NK-92 (cell line): ENCODE measurements around the gene ZNF740.

Experiments used
- DNase-seq: peaks from one replicate; lab custom pipeline; 2025; ENCODE audit not compliant: unreplicated experiment; lab: John Stamatoyannopoulos, UW

Gene ZNF740

DNA sequence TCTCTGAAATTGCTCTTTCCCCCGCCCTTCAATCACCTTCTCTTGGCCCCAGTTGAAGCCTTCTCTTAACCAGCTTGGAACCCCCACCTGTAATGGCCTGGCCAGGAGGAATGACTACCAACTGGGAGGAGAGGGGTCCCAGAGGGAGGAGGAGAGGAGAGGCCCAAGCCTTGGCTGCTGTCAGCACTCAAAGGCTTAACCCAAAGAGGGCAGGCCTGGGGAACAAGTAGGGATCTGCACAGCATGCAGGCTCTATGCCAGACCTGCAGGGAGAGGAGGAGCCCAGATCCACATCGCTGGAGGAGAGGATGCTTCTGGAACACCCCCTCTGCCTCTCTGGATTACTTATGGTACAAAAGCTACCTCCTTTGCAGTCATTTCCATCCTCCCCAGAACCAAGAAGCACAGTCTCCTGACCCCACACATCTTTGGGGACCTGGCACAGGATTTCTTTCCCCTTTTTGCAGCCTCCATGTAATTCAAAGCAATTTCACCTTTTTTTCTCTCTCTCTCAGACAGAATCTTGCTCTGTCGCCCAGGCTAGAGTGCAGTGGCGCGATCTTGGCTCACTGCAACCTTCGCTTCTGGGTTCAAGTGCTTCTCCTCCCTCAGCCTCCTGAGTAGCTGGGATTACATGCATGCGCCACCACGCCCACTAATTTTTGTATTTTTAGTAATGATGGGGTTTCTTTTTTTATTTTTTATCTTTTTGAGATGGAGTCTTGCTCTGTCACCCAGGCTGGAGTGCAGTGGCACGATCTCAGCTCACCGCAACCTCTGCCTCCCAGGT lies 45.3 kb downstream of the ZNF740 start:
- no peak for DNase-seq

DNA sequence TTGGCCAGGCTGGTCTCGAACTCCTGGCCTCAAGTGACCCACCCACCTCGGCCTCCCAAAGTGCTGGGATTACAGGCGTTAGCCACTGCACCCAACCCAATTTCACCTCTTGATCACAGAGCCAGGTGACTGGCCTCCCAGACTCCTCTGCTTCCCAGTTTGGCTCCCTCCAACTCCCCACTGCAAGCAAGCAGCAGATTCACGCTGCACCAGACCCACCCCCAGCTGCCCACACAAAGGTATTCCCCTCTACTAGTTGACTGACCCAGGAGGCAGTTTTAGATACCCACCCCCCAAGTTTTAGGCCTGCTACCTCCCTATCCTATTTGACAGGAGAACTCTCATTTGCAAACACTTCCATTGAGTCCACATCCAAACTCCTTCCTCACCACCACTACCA lies 46.3 kb downstream of the ZNF740 start:
- DNase-seq: no peak

DNA sequence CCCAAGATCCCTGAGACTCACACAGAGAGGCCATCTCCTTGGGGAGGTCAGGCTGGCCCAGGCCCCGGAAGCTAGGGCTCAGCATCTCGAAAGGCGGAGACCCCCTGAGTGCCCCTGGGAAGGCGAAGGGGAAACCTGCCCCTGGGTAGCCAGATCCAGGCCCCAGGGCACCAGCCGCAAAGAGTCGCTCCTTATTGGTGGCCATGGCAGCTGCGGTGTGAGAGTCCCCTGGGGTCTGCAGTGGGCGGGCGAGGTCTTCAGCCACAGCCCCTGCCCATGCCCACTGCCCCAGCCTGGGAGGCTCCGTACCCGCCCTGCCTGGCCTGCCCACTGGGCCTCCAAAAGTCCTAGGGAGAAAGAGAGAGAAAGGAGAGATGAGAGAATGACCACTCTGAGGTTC lies 46.8 kb downstream of the ZNF740 start:
- no peak for DNase-seq

DNA sequence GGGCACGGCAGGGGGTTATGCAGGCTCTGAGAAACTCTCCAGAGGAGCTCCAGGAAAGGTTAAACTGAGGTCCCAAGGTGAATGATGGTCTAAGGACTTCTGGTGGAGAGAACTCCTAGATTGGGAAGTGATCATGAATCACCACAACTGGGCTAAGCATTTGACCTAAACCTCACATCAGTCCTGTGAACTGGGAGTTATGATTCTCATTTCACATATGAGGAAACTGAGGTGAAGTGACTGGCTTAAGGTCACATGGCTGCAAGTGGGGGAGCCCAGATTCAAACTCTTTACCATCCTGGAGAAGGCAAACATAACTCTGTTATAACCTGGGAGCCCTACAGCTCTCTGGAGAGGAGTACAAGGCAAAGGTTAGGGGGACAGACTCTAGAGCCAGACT lies 47.3 kb downstream of the ZNF740 start:
- DNase-seq: no peak

DNA sequence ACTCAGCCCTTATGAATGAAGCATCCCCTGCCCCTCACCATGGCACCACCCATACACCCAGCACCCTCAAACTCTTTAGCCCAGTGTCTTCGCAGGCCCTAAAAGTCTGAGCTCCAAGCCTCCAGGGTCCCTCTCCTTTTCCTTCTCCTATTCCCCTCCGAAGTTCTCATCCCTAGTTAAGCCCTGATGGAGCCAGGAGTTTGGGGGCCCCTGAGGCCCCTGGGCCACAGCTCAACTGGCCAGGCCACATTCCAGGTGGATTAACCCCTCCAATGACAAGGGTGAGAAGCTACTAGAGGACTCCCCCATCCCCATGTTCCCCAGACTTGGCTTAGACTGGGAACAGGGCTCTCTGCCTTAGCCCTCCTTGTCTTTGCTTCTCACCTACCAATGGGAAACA lies 48.9 kb downstream of the ZNF740 start:
- no peak for DNase-seq

DNA sequence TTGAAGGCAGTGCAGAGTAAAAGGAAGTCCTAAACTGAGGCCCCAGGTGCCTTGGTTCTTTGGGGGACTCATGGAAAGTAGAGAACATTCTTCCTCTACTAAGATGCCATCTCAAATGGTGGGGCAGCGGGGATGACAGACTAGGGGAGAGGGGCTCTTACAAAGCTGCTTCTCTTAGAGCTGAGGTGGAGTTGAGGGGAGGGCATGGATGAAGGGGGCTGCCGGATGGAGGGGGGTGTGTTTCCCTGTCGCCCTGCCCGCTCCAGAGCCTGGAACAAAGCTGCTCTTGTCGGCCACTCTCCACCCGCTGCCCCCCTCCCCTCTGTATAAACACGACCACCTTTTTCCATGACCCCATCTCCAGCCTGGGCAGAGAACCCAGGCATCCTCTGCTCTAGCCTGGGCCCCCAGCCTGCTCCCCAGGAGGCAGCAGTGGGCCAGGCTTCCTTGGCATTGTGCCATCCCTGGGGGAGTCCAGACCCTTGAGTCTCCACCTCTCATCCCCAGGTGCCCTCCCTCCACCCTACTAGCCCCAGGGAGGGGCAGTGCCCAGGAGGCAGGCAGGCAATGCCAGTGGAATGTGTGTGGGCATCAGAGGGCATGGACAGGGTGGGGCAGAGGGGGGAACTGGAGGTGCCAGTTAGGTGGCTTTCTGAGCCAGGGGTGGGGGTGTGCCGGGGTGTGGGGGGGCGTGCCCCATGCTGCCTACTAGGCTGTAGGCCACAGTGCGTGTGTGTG lies 49.8 kb downstream of the ZNF740 start:
- no peak for DNase-seq

DNA sequence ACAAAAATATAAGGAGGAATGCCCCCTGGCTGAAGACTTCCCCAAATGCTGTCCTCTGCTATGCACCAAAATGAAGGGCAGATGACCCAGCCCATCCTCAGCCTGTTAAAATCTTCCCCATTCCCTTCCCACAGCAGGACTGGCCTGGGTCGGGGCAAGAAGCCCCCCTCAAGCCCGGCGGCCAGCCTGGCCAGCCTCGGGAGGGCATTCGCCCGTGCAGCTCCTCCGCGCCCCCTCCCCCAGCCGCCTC lies 51.1 kb downstream of the ZNF740 start:
- no peak for DNase-seq

DNA sequence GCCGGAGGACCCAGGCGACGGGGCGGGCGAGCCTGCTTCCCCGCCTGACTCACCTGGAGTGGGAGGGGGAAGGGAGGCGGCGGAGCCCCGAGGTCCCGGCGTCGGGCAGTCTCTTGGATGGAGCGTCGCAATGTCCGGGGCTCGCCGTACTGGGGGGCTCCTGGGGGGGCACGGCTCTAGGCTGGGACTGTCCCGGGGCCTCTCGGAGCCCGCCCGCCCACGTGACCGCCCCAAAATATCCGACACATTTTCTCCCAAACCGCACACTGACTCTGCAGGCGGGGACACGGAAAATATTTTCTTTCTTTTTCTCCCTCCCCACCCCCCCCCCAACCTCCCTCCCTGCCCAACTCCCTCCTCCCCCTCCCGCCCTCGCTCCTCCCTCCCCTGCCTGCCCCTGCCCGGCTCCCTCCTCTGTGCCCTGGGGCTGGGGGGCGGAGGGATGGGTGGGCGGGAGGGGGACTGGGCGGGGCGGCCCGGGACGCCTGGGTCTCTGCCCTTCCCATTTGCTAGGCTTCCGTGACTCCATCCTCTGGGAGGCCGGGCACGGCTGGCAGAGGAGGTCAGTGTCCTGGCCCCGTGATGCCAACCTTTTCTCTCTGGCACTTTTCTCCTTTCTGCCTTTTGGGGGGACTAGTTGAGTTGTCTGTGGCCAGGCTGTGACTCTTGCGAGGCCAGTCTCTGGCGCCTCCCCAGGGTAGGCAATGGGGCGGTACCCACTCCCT lies 51.6 kb downstream of the ZNF740 start, which contains the start of gene RARG:
TSS of gene RARG (minus strand) at position 289 of the 725 bp plus-strand sequence. CDS start 4,664 bp downstream, outside the sequence.
- DNase-seq: no peak

DNA sequence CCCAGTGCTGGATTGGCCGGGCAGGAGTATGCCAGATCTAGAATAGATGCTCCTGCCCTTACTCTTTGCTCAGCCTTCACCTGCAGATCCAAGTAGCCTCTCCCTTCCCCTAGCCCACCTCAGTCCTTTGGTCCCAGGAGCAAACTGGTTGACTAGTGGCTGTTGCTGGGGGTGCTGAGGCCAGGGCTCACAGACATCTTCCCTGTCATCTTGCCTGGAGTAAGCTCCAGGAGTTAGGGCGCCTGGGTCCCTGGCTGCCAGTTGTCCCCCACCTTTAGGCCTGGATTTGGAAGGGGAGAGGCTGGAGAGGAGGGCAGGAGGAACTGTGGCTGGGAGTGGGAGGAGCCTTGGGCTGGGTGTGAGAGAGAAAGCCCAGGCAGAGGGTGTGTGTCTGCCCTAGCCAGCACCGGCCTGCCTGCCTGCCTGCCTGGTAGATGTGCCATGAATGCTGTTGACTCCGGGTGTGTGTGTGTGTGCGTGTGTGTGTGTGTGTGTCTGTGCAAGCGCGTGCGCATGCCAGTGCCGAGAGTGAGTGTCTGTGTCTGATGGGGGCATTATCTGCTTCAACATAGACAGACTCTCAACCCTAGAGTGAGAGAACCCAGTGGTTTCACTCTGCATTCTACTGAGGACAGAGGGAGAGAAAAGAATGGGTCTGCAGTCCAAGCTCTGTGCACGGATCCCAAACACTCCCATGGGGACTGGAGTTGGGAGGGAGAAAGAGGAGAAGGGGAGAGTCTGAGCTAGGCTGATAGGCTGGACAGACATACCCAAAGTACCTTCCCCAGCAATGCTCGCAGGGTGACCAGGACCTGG lies 52.3 kb downstream of the ZNF740 start:
- DNase-seq: no peak

DNA sequence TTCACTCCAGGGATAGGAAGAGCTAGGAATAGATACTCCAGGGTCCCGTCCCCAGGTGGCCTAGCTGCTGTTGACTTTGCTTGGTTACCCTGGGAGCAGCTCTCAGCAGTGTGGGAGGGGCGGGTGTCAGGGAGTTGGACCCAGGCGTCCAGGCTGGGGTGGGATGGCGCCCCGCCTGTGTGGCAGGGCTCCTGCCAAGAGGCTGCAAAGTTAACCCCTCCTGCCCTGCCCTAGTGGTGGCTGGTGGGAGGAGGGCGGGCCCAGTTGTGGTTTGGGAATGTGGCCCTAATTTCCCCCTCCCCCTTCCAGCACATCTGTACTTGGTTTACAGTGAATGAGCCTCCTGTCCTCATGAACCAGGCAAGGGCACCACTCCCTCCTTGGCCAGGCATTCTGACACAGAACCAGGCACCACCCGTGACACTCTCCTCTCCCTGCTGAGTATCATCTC lies 53.2 kb downstream of the ZNF740 start:
- DNase-seq: no peak

DNA sequence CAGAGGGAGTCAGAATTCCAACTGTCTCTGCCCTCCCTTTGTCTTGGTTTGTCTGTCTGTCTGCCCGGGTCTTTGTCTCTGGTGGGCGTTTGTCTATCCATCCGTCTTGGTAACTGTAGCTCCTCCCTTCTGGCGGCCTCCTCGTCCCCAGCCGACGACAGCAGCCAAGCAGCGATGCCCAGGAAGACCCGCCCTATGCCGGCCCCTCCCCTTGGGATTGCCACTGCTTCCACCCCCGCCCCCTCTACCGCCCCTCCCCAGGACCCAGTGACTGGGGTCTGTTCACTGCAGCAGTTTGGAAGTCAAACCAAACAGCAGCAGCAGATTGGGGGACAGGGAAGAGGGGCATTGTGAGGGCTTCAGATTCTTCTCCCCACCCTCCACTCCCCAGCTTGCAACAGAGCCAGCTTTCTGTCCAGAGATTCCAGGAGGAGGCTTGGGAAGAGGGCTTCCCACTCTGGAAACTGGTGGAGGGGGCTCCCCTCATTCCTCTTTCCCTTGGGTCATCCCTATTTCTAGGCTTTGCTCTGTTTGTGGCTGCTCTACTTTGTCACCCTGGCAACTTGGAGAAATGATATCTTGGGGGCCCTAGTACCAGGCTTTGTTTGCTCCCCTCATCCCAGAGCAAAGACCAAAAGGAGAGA lies 53.9 kb downstream of the ZNF740 start:
- DNase-seq: no peak

DNA sequence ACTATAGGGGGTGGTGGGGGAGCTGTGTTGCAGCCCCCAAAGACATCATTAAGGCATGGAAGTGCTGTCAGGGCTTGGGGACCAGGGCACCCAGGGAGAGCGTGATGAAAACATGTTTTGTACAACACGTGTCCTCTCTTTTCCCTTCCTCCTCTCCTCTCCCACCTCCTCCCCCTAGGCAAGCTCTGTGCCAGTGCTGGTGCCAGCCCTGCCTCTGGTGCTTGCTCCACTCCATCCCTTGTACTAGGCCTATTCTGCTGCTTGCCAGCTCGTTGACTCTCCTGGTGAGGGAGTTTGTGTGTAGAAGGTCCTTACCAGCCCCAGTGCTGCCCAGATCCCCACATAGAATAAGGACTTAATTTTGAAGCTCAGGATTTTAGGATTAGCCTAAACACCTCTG lies 54.6 kb downstream of the ZNF740 start:
- no peak for DNase-seq

DNA sequence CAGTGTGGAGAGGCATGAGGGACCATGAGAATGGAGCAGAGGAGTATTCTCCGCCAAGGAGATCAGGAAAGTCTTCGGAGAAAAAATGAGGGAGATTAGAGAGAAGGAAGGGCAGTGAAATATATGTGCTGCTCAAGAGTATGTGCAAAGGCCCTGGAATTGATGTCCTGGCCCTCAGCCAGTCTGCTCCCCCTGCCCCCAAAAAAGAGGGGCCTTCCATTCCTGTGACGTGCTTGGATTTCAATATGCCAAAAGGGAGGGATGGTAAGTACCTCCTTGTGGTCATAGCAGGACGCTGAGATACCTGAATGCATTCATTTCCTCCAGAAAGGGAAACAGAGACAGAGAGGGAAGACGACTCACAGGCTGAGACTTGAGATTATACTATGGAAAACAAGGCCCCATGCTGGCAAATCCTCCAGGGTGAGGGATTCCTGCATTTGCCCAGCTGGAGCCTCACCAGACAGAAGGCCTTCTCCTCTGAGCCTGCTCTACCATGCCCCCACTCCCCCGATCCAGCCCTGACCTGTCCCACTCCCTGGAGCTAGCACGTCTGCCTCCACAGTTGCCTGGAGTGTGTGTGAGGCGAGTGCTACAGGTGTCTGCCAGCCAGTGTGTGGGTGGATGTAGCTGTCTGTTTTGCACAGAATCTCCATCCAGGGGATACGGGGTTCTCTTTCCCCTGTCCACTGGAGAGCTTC lies 55.4 kb downstream of the ZNF740 start:
- DNase-seq: no peak

DNA sequence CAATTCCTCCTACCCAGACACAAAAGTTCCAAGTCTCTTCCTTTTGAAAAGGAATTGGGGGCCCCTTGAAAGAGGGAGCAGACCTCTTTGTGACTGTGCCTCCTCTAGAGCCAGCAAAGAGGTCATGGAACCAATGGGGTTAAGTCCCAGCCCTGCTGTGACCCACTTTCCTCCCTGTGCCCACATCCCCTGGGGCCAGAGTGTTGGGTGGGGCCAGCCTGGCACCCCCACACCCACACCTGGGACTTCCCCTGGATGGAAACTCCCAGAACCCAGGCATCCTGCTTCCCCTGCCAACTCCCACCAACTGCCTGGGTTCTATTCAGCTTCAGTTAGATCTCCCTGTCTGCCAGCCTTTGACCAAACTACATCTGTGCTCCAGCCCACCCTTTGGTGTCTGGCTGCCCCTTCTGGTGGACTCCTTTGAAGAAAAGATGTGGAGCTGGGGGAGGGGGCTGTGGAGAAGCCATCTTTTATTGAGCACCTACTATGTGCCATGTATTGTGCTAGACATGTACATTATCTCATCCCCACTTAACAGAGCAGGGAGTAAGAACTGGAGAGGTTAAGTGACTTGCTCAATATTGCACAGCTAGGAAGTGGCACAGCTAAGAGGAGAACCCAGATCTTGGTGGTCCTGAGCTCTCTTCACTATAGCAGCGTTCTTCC lies 56.1 kb downstream of the ZNF740 start:
- DNase-seq: no peak

DNA sequence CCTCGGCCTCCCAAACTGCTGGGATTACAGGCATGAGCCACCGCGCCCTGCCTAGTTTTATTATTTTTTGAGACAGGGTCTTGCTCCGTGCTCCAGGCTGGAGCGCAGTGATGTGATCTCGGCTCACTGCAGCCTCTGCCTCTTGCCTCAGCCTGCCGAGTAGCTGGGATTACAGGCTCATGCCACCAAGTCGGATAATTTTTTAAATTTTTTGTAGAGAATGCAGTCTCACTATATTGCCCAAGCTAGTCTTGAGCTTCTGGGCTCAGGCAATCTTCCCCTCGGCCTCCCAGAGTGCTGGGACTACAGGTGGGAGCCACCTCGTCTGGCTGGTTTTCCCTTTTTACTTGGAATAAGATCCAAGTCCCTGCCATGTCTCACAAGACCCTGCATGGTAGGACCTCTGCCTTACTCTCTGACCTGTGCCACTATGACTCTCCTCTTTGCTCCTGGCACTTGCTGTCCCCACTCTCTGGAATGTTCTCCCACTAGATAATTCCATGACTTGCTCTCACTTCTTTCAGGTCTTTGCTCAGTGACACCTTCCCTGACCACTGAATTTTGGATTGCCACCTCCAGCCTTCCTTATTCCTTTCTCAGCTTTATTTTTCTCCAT lies 59.2 kb downstream of the ZNF740 start:
- no peak for DNase-seq

DNA sequence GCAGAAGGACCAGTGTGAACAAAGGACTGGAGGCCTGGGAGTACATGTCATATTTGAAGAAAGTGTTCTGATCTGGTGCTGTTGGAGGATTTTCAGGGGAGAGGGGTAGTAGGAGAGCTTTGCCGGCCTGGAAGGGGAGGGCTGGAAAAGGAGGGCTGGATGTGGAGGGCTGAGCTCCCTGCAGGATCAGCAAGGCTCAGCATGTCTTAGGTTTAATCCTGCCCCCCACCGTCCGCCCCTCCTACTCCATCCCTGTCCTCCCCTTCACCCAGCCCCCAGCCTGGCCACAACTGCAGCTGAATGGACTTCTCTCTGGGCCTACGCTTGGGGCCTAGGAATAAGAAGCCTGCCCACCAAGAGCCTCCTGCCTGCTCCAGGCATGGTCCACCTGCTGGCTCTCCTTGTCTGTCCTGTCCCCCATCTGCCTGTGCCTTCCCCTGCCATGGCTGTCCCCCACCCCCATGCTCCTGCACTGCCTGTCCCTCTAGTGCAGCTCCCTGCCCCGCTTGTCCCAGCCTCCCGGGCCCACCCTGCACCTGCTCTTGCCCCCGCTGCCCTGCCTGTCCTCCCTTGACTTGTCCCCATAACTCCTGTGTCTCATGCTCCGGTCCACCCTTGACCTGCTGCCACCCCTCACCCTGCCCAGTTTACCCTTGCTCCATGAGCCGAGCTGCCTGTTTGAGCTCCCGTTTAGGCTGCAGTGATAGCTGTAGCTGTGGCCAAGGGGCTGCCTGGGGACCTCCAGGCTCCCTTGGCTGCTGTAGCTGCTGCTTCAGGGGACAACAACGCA lies 61.3 kb downstream of the ZNF740 start:
- no peak for DNase-seq

DNA sequence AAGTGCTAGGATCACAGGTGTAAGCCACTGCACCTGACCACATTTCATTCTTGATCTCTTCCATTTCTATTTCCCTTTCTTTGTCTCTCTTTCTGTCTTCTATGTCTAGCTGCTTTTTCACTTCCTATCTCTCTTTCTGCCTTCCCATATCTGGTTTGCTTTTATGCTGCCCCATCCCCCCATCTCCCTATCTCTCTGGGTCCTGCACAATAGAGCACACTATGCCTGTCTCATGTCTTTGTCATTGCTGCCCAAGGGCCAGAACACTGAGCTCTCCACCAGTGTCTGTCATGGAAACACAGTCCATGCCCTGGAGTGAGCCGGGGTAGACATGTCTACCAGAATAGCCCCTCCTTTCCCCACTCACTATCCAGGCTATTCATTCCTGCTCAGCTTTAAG lies 63.8 kb downstream of the ZNF740 start:
- no peak for DNase-seq
